ENCODE data around the gene KISS1R. TPM values are rescaled to one million over a fixed set of nuclear protein-coding genes. Genes with fewer than 3 reads are reported as not detected.

KISS1R gene
- total RNA-seq, 1 donor from 2014 or later, result not detected

- no peak for DNase-seq (ENCODE audit: low read depth in 2 of 2)
These were observed 49.5 kb downstream of the KISS1R start for GRCh38 chr19:966485-967088.

Other genes with a start within 250 kb of the KISS1R start
- gene FSTL3, start 240.9 kb upstream of the KISS1R start, total RNA-seq, result 5.0 and 5.2 TPM in 2 replicates
- not detected in 2 replicates for gene PRSS57, start 221.9 kb upstream of the KISS1R start, total RNA-seq
- gene PALM, start 208.4 kb upstream of the KISS1R start, total RNA-seq, result 23.1 and 36.9 TPM in 2 replicates
- gene MISP, start 166.2 kb upstream of the KISS1R start, total RNA-seq, result under 0.01 TPM in 1 of 2 replicates, not detected in the other
- gene PTBP1, start 119.9 kb upstream of the KISS1R start, total RNA-seq, result 113 and 124 TPM in 2 replicates
- under 0.01 and 0.44 TPM in 2 replicates for gene PLPPR3, start 95.4 kb upstream of the KISS1R start, total RNA-seq
- gene AZU1, start 89.5 kb upstream of the KISS1R start, total RNA-seq, result not detected in 2 replicates
- gene PRTN3, start 76.3 kb upstream of the KISS1R start, total RNA-seq, result not detected in 2 replicates
- gene ELANE, start 65.0 kb upstream of the KISS1R start, total RNA-seq, result not detected in 2 replicates
- gene CFD, start 57.7 kb upstream of the KISS1R start, total RNA-seq, result 1.2 and 3.9 TPM in 2 replicates
- gene MED16, start 24.1 kb upstream of the KISS1R start, total RNA-seq, result 19.0 TPM in 2 replicates
- gene RNU6-9, start 23.8 kb upstream of the KISS1R start, total RNA-seq, result not detected in 2 replicates
- gene R3HDM4, start 4.1 kb upstream of the KISS1R start, total RNA-seq, result 27.2 and 28.8 TPM in 2 replicates
- gene ARID3A, start 8.7 kb downstream of the KISS1R start, total RNA-seq, result 6.8 and 9.5 TPM in 2 replicates
- 74.4 and 88.5 TPM in 2 replicates for gene WDR18, start 67.0 kb downstream of the KISS1R start, total RNA-seq
- gene GRIN3B, start 83.1 kb downstream of the KISS1R start, total RNA-seq, result under 0.01 and 0.44 TPM in 2 replicates
- 29.4 and 43.8 TPM in 2 replicates for gene TMEM259, start 103.8 kb downstream of the KISS1R start, total RNA-seq
- gene RNU6-2, start 104.2 kb downstream of the KISS1R start, total RNA-seq, result not detected in 2 replicates
- gene CNN2, start 109.3 kb downstream of the KISS1R start, total RNA-seq, result 59.1 and 83.9 TPM in 2 replicates
- gene ABCA7, start 122.8 kb downstream of the KISS1R start, total RNA-seq, result 3.1 and 3.4 TPM in 2 replicates
- gene ARHGAP45, start 149.8 kb downstream of the KISS1R start, total RNA-seq, result 17.7 and 19.6 TPM in 2 replicates
- 50.4 and 63.4 TPM in 2 replicates for gene POLR2E, start 178.0 kb downstream of the KISS1R start, total RNA-seq
- gene GPX4, start 186.7 kb downstream of the KISS1R start, total RNA-seq, result 415 and 423 TPM in 2 replicates